Measurements from ENCODE around the gene INTS6. TPM values are rescaled to one million over a fixed set of nuclear protein-coding genes. Genes with fewer than 3 reads are reported as not detected.

INTS6 gene
- polyA plus RNA-seq, 1 experiment: 53.7 TPM

DNA sequence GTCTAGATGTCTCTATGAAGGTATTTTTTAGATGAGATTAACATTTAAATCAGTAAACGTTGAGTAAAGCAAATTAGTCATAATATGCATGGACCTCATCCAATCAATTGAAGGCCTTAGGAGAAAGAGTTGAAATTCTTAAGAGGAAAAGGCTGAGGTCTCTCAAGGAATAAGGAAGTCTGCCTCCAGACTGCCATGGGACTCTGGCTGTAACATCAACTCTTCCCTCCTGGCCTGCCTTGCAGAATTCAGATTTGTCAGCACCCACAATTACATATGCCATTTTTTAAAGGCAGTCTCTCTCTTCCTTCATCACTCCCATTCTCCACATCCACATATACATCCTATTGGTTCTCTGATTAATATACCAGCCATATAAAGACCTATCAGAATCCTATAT lies 28.8 kb upstream of the INTS6 start:
- TF ChIP-seq, protein P1, sequence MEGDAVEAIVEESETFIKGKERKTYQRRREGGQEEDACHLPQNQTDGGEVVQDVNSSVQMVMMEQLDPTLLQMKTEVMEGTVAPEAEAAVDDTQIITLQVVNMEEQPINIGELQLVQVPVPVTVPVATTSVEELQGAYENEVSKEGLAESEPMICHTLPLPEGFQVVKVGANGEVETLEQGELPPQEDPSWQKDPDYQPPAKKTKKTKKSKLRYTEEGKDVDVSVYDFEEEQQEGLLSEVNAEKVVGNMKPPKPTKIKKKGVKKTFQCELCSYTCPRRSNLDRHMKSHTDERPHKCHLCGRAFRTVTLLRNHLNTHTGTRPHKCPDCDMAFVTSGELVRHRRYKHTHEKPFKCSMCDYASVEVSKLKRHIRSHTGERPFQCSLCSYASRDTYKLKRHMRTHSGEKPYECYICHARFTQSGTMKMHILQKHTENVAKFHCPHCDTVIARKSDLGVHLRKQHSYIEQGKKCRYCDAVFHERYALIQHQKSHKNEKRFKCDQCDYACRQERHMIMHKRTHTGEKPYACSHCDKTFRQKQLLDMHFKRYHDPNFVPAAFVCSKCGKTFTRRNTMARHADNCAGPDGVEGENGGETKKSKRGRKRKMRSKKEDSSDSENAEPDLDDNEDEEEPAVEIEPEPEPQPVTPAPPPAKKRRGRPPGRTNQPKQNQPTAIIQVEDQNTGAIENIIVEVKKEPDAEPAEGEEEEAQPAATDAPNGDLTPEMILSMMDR (IDR thresholded peaks at IDR 0.05; ENCODE audit: low read depth, low read length): no peak
- Histone ChIP-seq H3K27ac (ENCODE audit: low read depth, low read length) (no peak overlapping the region), H3K9me3 (ENCODE audit: control insufficient read depth, insufficient read depth, low read length) (no peaks in the 10 kb centered on the region), H3K4me3 (ENCODE audit: low read depth, low read length) (no peak overlapping the region), H3K27me3 (ENCODE audit: control insufficient read depth, insufficient read depth, low read length) (no peaks in the 10 kb centered on the region)
- ChIA-PET POLR2A (no interaction called here), CTCF (no interaction called here)
- DNase-seq (ENCODE audit: low read depth, low spot score): no peak

DNA sequence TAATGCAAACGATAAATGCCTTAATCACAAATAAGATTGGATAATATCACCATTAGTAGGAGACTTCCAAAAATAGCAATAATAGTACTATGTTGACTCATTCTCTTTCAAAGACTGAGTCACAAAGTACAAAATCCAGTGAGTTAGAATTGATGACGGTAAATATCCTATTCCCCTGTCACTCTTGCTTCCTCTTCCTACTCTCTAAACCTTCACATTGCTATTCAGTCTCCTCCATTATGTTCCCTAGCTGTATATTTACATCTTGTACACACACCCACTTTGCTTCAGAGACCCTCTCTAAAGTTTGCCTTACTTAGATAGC lies 26.3 kb upstream of the INTS6 start:
- no peak for DNase-seq (ENCODE audit: low read depth, low spot score)
- POLR2A ChIA-PET: no interaction called here
- CTCF ChIA-PET: no interaction called here
- TF ChIP-seq, protein P1 (IDR thresholded peaks at IDR 0.05; ENCODE audit: low read depth, low read length): no peak
- Histone ChIP-seq H3K27ac (ENCODE audit: low read depth, low read length) (no peak overlapping the region), H3K27me3 (ENCODE audit: control insufficient read depth, insufficient read depth, low read length) (no peaks in the 10 kb centered on the region), H3K4me3 (ENCODE audit: low read depth, low read length) (no peak overlapping the region), H3K9me3 (ENCODE audit: control insufficient read depth, insufficient read depth, low read length) (no peaks in the 10 kb centered on the region)

DNA sequence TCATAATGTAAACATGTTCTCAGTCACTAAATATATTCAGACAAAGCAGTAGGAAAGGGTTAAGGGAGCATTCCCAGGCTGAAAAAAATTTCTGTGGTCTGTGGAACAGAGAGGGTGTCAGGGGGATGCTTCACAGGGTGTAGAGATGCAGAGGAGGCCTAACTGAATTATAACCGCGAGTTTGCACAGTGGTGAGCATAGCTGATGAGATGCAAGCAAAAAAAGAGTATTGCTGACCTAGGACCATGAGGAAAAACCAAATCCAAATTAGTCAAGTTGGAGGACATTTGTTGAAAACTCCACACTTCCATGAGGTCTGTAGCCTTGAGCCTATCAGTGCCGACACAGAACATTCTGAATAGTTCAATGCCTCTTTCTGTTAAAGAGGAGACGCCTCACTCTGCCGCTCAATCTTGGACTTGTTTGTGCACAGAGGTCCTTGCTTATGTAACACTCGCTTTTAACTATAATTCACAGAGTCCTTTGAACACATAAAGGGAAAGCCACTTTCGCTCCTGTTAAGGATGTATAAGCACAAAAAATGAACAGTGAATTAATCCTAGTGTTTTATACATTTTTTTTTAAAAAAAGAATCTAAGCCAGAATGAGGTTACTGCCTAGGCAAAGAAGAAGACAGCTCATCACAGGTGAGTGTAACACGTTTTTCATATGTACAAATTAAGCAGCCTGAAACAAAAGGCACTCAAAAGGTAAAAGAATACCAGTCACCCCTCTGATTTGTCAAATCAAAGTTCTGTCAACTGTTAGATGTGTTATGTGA lies 25.8 kb upstream of the INTS6 start:
- no peaks in the 10 kb centered on the region for H3K27me3 ChIP-seq (ENCODE audit: control insufficient read depth, insufficient read depth, low read length)
- H3K9me3 ChIP-seq (ENCODE audit: control insufficient read depth, insufficient read depth, low read length): no peaks in the 10 kb centered on the region
- CTCF ChIA-PET: no interaction called here
- H3K27ac ChIP-seq (ENCODE audit: low read depth, low read length): no peak overlapping the region
- TF ChIP-seq, protein P1 (IDR thresholded peaks at IDR 0.05; ENCODE audit: low read depth, low read length): no peak
- no peak overlapping the region for H3K4me3 ChIP-seq (ENCODE audit: low read depth, low read length)
- DNase-seq (ENCODE audit: low read depth, low spot score): no peak
- POLR2A ChIA-PET: no interaction called here

DNA sequence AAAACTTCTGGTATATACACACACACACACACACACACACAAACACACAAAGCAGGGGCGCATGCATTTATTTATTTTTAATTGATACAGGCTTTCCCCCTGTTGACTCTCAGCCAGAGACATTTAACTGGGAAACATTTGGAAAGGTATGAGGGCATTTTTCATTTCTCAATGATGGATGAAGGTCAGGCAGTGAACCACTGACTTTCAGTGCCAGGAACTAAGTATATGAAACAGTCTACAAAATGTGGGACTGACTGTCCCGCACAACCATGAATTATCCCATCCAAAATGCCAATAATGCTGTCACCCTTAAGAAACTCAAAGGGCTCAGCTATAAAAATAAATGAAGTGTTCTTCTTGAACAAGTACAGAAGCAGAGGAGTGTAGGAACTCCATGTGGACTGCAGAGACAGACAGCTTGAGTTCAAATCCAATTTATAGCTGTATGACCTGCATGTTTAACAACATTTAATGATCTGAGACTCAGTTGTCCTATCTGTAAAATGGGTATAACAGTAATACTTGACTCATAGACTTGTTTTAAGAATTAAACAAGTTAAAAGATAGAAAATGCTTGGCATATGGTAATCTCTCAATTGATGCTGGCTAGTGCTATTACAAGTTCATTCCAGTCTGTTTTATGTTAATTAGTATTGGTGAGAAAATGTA lies 25.0 kb upstream of the INTS6 start:
- Histone ChIP-seq H3K27me3 (ENCODE audit: control insufficient read depth, insufficient read depth, low read length) (no peaks in the 10 kb centered on the region), H3K9me3 (ENCODE audit: control insufficient read depth, insufficient read depth, low read length) (no peaks in the 10 kb centered on the region), H3K27ac (ENCODE audit: low read depth, low read length) (no peak overlapping the region), H3K4me3 (ENCODE audit: low read depth, low read length) (no peak overlapping the region)
- TF ChIP-seq, protein P1 (IDR thresholded peaks at IDR 0.05; ENCODE audit: low read depth, low read length): no peak
- POLR2A ChIA-PET: no interaction called here
- CTCF ChIA-PET: no interaction called here
- DNase-seq (ENCODE audit: low read depth, low spot score): no peak

DNA sequence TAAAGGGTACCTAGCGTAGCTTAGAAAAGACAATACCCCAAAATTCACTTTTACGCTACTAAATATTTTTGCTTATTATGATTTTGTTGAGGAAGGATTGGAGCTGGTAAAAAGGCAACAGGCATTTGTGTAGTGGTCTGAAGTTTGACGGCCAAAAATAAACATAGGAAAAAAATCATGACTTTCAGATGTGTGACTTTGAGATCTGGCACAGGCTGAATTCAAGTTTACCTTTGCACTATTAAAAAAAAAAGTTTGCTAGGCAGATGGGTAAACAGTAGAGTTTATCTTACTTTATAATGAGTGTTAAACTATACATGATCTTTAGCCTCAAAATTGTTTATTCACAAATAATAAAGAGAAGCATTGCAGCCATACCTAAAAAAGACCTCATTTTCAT lies 24.3 kb upstream of the INTS6 start:
- no peak overlapping the region for H3K27ac ChIP-seq (ENCODE audit: low read depth, low read length)
- no peaks in the 10 kb centered on the region for H3K9me3 ChIP-seq (ENCODE audit: control insufficient read depth, insufficient read depth, low read length)
- ChIA-PET POLR2A (interaction anchor here (2.6 kb wide), 1 partner anchor 23 kb away, joined by 27 read pairs; the partner anchor contains the start of gene INTS6), CTCF (interaction anchor here (2.6 kb wide), 1 partner anchor 339 kb away, joined by 8 read pairs; no protein-coding TSS in a partner anchor)
- DNase-seq (ENCODE audit: low read depth, low spot score): no peak
- no peaks in the 10 kb centered on the region for H3K27me3 ChIP-seq (ENCODE audit: control insufficient read depth, insufficient read depth, low read length)
- TF ChIP-seq, protein P1 (IDR thresholded peaks at IDR 0.05; ENCODE audit: low read depth, low read length): no peak
- no peak overlapping the region for H3K4me3 ChIP-seq (ENCODE audit: low read depth, low read length)
